ENCODE measurements around the gene GIMAP4.
"Not testable (repeated sequence)": the region's sequence is repeated elsewhere in the genome, so short reads cannot be mapped to it uniquely, and the experiment has no call there.

GIMAP4 gene

DNA sequence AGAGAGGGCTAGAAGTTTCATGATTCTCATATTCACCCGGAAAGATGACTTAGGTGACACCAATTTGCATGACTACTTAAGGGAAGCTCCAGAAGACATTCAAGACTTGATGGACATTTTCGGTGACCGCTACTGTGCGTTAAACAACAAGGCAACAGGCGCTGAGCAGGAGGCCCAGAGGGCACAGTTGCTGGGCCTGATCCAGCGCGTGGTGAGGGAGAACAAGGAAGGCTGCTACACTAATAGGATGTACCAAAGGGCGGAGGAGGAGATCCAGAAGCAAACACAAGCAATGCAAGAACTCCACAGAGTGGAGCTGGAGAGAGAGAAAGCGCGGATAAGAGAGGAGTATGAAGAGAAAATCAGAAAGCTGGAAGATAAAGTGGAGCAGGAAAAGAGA lies 5.3 kb downstream of the GIMAP4 start:
- in situ Hi-C loops (cut with HindIII; ENCODE audit: low sequenced_read_pairs): no loop called here
- no peak overlapping the region for H3K4me3 ChIP-seq (ENCODE audit: low read depth, low read length)
- TF ChIP-seq, protein P1, sequence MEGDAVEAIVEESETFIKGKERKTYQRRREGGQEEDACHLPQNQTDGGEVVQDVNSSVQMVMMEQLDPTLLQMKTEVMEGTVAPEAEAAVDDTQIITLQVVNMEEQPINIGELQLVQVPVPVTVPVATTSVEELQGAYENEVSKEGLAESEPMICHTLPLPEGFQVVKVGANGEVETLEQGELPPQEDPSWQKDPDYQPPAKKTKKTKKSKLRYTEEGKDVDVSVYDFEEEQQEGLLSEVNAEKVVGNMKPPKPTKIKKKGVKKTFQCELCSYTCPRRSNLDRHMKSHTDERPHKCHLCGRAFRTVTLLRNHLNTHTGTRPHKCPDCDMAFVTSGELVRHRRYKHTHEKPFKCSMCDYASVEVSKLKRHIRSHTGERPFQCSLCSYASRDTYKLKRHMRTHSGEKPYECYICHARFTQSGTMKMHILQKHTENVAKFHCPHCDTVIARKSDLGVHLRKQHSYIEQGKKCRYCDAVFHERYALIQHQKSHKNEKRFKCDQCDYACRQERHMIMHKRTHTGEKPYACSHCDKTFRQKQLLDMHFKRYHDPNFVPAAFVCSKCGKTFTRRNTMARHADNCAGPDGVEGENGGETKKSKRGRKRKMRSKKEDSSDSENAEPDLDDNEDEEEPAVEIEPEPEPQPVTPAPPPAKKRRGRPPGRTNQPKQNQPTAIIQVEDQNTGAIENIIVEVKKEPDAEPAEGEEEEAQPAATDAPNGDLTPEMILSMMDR (IDR thresholded peaks at IDR 0.05; ENCODE audit: low read depth, low read length): no peak
- DNase-seq (ENCODE audit: low read depth, low spot score): no peak

DNA sequence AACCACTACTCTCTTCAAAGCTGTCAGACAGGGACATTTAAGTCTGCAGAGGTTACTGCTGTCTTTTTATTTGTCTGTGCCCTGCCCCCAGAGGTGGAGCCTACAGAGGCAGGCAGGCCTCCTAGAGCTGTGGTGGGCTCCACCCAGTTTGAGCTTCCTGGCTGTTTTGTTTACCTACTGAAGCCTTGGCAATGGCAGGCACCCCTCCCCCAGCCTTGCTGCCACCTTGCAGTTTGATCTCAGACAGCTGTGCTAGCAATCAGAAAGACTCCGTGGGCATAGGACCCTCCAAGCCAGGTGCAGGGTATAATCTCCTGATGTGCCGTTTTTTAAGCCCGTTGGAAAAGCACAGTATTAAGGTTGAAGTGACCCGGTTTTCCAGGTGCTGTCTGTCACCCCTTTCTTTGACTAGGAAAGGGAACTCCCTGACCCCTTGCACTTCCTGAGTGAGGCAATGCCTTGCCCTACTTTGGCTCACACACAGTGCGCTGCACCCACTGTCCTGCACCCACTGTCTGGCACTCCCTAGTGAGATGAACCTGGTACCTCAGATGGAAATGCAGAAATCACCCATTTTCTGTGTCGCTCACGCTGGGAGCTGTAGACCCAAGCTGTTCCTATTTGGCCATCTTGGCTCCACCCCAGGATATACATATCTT lies 12.9 kb downstream of the GIMAP4 start:
- in situ Hi-C loops (cut with HindIII; ENCODE audit: low sequenced_read_pairs); DNase-seq (ENCODE audit: low read depth, low spot score); H3K4me3 ChIP-seq (ENCODE audit: low read depth, low read length): not testable (repeated sequence)

DNA sequence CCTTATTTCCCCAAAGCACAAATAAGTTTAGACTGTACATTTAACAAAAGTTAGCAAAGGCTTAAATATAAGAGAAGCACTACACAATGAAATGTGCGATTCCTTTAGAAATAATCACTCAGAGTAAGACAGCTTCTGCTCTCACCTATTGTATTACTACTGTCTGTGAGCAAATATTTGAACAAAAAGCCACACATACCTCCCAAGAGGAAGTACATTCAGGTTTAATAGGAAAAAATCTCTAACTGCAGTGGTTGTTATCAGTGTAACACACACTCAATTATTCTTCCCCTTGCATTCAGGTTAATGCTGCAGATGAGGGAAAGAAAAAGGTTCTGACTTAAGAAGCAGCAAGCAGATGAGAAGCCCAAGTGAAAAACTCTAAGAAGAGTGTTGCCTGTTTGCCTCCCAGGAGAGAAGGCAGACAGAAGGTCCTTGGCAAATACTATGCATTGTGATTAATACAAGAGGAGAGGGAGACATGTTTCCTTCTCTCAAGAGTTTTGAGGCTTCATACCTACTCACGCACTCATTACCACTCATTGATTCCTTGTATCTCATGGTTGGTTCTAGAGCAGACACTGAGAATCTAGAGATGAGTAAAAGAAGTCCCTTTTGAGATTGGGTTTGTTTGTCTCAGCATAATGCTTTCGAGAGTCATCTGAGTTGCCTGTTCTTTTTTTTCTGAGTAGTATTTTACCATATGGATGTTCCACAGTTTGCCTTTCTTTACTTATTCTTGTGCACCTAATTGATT lies 13.6 kb downstream of the GIMAP4 start:
- TF ChIP-seq, protein P1 (IDR thresholded peaks at IDR 0.05; ENCODE audit: low read depth, low read length): no peak

DNA sequence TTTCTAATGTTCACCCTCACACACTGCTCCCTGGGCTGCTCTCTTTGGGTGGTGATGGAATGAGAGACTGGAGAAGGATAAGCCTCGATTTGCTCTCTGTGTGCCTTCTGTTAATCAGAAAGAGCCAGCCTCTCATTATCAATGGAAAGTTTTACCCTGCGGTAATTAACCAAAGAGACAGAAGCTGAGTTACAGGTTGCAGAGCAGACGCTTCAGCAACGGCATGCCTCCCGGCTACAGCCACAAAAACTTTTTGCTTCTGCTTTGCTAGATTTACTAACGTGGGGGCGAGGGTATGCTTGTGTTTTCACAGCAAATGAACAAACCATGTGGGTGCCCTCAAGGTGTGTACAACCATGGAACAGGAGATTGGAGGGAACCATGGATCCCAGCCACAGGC lies 18.0 kb downstream of the GIMAP4 start:
- in situ Hi-C loops (cut with HindIII; ENCODE audit: low sequenced_read_pairs): no loop called here

More for the DNA sequence above, 13.6 kb downstream of the GIMAP4 start:
- H3K4me3 ChIP-seq (ENCODE audit: low read depth, low read length): no peak overlapping the region
- in situ Hi-C loops (cut with HindIII; ENCODE audit: low sequenced_read_pairs): no loop called here
- DNase-seq (ENCODE audit: low read depth, low spot score): no peak

DNA sequence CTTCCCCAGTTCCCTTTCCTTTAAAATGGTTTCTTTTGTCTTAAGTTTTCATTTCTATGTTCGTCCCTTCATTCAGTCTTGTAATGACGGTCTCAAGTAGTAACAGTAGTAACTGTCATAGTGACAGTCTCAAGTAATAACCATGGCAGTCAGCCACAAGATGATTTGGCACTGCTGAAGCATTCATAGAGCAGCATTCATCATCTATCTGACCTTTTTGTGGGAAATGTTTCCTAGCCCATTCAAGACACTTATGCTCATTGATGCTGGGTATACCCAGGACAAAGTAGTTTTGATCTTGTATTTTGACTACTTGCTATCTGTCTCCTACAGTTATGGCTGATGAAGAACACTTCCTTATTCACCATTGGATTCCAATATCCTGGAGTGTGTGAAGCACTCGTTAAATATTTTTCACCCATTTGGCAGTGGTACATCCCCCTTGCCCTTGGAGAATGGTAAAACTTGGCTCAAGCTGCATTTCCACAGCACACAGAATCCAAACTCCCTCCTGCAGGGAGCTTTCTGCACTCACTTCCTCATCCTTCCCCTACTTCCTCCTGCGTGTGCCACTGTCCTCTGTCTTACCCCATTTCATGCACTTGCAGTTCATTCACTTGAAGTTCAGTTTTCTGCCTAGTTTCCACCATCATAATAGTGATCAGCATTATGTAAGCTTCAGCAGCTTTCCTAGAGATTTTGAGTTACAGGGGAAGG lies 19.0 kb downstream of the GIMAP4 start:
- TF ChIP-seq, protein P1 (IDR thresholded peaks at IDR 0.05; ENCODE audit: low read depth, low read length): no peak
- in situ Hi-C loops (cut with HindIII; ENCODE audit: low sequenced_read_pairs): no loop called here
- no peak overlapping the region for H3K4me3 ChIP-seq (ENCODE audit: low read depth, low read length)
- DNase-seq (ENCODE audit: low read depth, low spot score): no peak

More for the DNA sequence above, 18.0 kb downstream of the GIMAP4 start:
- no peak for DNase-seq (ENCODE audit: low read depth, low spot score)
- TF ChIP-seq, protein P1 (IDR thresholded peaks at IDR 0.05; ENCODE audit: low read depth, low read length): no peak
- H3K4me3 ChIP-seq (ENCODE audit: low read depth, low read length): no peak overlapping the region

DNA sequence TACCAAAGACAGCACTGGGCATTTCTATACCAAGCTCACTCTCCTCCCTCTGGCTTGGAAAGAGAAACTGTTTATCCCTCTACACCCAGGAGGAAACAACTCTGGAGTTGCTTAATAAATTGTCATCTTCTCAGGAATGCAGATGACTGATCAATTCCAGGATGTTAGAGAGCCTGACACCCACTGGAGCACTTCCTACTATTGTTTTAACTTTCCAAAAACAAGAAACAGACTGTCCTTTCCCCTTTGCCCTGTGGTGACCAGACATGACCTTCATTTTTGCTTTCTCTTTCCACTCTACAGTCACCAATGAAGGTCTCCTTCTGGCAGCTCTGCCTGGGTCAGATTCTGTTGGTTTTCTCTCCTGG lies 19.6 kb downstream of the GIMAP4 start:
- no peak for DNase-seq (ENCODE audit: low read depth, low spot score)
- no peak overlapping the region for H3K4me3 ChIP-seq (ENCODE audit: low read depth, low read length)
- TF ChIP-seq, protein P1 (IDR thresholded peaks at IDR 0.05; ENCODE audit: low read depth, low read length): no peak
- in situ Hi-C loops (cut with HindIII; ENCODE audit: low sequenced_read_pairs): no loop called here

DNA sequence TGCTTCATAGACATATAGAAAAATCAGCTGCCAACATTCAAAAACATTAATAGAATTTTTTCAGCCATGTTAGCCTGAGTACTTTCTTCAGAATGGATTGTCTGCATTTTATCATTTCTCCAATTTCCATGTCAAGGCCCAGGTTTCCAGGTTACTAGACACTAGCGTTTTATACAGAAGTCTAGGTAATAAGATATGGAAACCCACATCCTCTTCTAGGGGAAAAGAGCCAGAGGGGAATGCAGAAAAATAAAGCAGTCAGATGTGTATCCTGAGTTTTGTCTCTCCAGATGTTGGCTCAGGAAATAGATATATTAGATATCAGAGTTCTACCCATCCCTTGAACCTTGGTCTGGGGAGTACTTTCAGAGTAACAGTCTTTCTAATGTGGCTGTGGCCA lies 20.4 kb downstream of the GIMAP4 start:
- no peak for DNase-seq (ENCODE audit: low read depth, low spot score)
- no peak overlapping the region for H3K4me3 ChIP-seq (ENCODE audit: low read depth, low read length)
- TF ChIP-seq, protein P1 (IDR thresholded peaks at IDR 0.05; ENCODE audit: low read depth, low read length): no peak
- in situ Hi-C loops (cut with HindIII; ENCODE audit: low sequenced_read_pairs): no loop called here

All from astrocyte of the spinal cord (primary cell).